ENCODE measurements around the gene RNF145.

Gene RNF145

DNA sequence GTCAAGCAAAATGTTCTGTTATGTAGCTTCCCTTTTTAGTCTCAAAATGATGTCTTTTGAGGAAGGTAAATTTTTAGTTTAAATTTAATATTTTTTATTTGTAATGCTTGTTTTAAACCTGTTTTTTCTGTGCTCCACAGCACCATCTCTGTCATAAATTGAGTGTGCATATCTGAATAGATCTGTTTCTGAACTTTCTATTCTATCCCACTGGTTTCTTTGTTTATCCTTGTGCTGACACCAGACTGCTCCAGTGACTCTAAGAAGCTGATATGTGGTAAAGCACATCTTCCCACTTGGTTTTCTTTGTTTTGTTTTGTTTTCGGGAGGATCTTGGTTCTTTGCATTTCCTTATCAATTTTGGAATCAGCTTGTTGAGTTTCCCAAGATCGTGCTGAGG lies 7.1 kb upstream of the RNF145 start:
- H3K9me3 ChIP-seq (ENCODE audit: control insufficient read depth, insufficient read depth, low read length), result no peaks in the 10 kb centered on the region
- H3K4me3 ChIP-seq (ENCODE audit: low read depth, low read length), result no peak overlapping the region
- peaks cover 4% of the 10 kb centered on the region for H3K4me1 ChIP-seq (ENCODE audit: control insufficient read depth, insufficient read depth, low read length)
- H3K27me3 ChIP-seq (ENCODE audit: control insufficient read depth, insufficient read depth, low read length), result peaks cover 24% of the 10 kb centered on the region
- no peak overlapping the region for H3K9ac ChIP-seq (ENCODE audit: low read depth, low read length)
- H3K36me3 ChIP-seq (ENCODE audit: control insufficient read depth, insufficient read depth, low read length), result no peaks in the 10 kb centered on the region

DNA sequence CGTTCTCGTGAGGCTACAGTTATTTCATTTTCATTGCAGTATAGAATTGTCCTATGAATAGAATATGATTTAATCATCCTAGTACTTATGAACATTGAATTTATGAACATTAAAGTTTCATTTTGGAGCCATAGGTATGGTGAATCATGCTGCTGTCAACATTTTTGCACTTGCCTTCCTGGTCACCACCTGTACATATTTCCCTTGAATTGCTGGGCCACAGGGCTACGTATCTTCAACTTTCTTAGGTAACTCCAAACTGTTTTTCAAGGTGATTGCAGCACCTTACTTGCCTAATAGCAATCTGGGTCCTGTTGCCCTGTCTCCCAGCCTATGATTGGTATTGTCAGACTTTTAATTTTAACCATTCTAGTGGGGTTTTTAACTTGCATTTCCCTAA lies 6.5 kb upstream of the RNF145 start:
- Histone ChIP-seq H3K9ac (ENCODE audit: low read depth, low read length) (no peak overlapping the region), H3K4me1 (ENCODE audit: control insufficient read depth, insufficient read depth, low read length) (peaks cover 4% of the 10 kb centered on the region), H3K36me3 (ENCODE audit: control insufficient read depth, insufficient read depth, low read length) (no peaks in the 10 kb centered on the region), H3K27me3 (ENCODE audit: control insufficient read depth, insufficient read depth, low read length) (peaks cover 27% of the 10 kb centered on the region), H3K4me3 (ENCODE audit: low read depth, low read length) (no peak overlapping the region), H3K9me3 (ENCODE audit: control insufficient read depth, insufficient read depth, low read length) (no peaks in the 10 kb centered on the region)

DNA sequence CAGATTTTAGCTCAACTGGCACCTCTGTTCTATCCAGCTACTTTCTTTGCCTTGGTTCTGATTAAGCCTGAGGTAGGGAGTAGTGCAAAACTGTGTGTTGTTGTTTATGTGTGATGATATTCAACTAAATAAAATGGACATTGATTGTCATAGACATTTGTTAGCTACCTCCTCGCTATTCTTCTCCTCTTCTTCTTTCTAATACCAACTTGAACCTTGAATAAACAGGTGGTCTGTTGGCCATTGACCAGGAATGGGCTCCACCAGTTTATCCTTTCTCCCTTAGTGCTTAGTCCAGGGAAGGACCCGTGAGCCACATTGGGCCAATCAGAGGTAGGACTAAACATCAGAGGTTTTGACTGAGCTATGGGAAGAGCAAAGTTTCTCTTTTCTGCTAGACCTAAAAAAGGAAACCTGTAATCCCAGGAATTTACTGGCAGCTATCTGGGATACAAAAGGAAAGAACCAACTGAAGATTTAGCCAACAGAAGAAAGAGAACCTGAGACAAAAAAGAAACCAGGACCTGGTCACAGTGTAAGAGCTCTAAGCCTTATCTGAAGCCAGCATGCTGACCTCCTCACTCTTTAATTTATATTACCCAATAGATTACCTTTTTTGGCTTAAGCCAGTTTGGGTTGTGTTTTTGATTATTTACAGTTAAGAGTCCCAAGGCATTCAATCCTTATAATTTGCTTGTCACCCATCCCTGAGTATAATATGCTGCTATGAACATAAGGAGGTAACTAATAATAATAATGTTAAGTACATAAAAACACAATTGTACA lies 5.3 kb upstream of the RNF145 start:
- Histone ChIP-seq H3K4me3 (ENCODE audit: low read depth, low read length) (no peak overlapping the region), H3K27me3 (ENCODE audit: control insufficient read depth, insufficient read depth, low read length) (peaks cover 37% of the 10 kb centered on the region), H3K9me3 (ENCODE audit: control insufficient read depth, insufficient read depth, low read length) (no peaks in the 10 kb centered on the region), H3K9ac (ENCODE audit: low read depth, low read length) (no peak overlapping the region), H3K36me3 (ENCODE audit: control insufficient read depth, insufficient read depth, low read length) (no peaks in the 10 kb centered on the region), H3K4me1 (ENCODE audit: control insufficient read depth, insufficient read depth, low read length) (peaks cover 9% of the 10 kb centered on the region)

DNA sequence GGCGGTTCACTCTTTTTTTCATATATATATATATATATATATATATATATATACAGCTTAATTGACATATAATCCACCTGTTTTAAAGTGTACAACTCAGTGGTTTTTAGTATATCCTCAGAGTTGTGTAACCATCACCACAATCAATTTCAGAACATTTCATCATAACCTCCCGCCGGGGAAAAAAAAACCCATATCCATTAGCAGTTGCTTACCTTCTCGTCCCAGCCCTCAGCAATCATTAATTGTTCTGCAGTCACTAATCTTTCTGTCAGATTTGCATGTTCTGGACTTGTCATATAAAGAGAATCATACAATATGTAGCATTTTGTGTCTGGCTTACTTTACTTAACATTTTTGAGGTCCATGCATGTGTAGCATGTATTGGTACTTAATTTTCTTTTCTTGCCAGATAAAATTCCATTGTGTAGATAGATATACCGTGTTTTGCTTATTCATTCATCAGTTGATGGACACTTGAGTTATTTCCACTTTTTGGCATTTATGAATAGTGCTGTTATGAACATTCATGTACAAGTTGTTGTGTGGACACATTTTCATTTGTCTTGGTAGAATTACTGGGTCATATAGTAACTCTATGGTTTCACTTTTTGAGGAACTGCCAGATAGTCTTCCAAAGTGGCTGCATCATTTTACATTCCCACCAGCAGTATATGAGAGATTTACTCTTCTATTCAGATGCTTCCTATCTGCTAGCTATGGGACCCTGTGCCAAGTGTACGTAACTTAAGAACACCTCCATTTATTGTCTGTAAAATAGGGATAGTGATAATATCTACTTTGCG lies 3.5 kb upstream of the RNF145 start:
- Histone ChIP-seq H3K9me3 (ENCODE audit: control insufficient read depth, insufficient read depth, low read length) (no peaks in the 10 kb centered on the region), H3K4me1 (ENCODE audit: control insufficient read depth, insufficient read depth, low read length) (peaks cover 9% of the 10 kb centered on the region), H3K9ac (ENCODE audit: low read depth, low read length) (no peak overlapping the region), H3K27me3 (ENCODE audit: control insufficient read depth, insufficient read depth, low read length) (peaks cover 36% of the 10 kb centered on the region), H3K4me3 (ENCODE audit: low read depth, low read length) (no peak overlapping the region), H3K36me3 (ENCODE audit: control insufficient read depth, insufficient read depth, low read length) (no peaks in the 10 kb centered on the region)

- Histone ChIP-seq H3K4me3 (ENCODE audit: low read depth, low read length) (no peak overlapping the region), H3K9me3 (ENCODE audit: control insufficient read depth, insufficient read depth, low read length) (no peaks in the 10 kb centered on the region), H3K4me1 (ENCODE audit: control insufficient read depth, insufficient read depth, low read length) (peaks cover 9% of the 10 kb centered on the region), H3K36me3 (ENCODE audit: control insufficient read depth, insufficient read depth, low read length) (no peaks in the 10 kb centered on the region), H3K9ac (ENCODE audit: low read depth, low read length) (no peak overlapping the region), H3K27me3 (ENCODE audit: control insufficient read depth, insufficient read depth, low read length) (peaks cover 46% of the 10 kb centered on the region)
Observed at GRCh38 chr5:159211729-159212174, 2.4 kb upstream of the RNF145 start.

DNA sequence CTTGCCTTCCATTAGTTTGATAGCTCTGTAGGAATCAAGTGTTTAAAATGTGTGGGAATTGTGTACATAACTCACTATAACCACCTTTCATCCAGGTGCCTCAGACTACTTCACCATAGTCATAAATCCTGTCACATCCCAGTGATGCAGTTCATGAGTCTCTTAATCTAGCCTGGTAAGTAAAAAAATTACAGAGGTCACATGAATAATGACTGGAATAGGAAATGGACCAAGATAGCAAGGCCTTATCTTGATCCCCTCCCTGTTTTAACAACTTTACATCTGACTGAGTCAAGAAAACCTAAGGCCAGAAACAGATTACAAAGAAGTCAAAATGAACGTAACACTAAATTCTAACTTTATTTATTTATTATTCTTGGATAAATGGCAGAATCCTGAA lies 1.5 kb upstream of the RNF145 start:
- H3K27me3 ChIP-seq (ENCODE audit: control insufficient read depth, insufficient read depth, low read length), result peaks cover 46% of the 10 kb centered on the region
- H3K9me3 ChIP-seq (ENCODE audit: control insufficient read depth, insufficient read depth, low read length), result no peaks in the 10 kb centered on the region
- peaks cover 9% of the 10 kb centered on the region for H3K4me1 ChIP-seq (ENCODE audit: control insufficient read depth, insufficient read depth, low read length)
- no peak overlapping the region for H3K4me3 ChIP-seq (ENCODE audit: low read depth, low read length)
- no peaks in the 10 kb centered on the region for H3K36me3 ChIP-seq (ENCODE audit: control insufficient read depth, insufficient read depth, low read length)
- H3K9ac ChIP-seq (ENCODE audit: low read depth, low read length), result no peak overlapping the region

DNA sequence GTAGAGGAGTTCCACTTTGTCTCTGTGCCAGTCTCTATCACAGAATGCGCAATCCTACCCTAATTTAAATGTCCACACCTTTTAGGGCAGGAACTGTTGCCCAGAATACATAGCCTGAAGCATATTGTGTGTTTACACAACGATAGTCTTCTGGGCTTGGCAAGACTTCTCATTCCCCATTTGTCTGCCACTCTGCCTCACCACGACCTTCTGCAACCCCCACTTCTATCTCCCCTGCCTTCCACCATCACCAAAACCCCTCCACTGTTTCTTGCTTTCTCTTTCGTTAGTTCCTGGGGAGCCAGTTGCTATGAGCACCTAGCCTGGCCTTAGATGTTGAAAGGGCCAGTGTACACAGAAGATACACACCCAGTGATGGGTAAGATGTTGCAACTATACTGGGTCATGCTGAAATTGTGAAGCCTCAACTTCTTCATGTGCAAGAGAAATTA lies 883 bp upstream of the RNF145 start:
- no peaks in the 10 kb centered on the region for H3K36me3 ChIP-seq (ENCODE audit: control insufficient read depth, insufficient read depth, low read length)
- no peaks in the 10 kb centered on the region for H3K9me3 ChIP-seq (ENCODE audit: control insufficient read depth, insufficient read depth, low read length)
- H3K9ac ChIP-seq (ENCODE audit: low read depth, low read length), result no peak overlapping the region
- H3K27me3 ChIP-seq (ENCODE audit: control insufficient read depth, insufficient read depth, low read length), result peaks cover 46% of the 10 kb centered on the region
- peak overlapping the region; percentile 91 for H3K4me3 ChIP-seq (ENCODE audit: low read depth, low read length)
- H3K4me1 ChIP-seq (ENCODE audit: control insufficient read depth, insufficient read depth, low read length), result peaks cover 9% of the 10 kb centered on the region

DNA sequence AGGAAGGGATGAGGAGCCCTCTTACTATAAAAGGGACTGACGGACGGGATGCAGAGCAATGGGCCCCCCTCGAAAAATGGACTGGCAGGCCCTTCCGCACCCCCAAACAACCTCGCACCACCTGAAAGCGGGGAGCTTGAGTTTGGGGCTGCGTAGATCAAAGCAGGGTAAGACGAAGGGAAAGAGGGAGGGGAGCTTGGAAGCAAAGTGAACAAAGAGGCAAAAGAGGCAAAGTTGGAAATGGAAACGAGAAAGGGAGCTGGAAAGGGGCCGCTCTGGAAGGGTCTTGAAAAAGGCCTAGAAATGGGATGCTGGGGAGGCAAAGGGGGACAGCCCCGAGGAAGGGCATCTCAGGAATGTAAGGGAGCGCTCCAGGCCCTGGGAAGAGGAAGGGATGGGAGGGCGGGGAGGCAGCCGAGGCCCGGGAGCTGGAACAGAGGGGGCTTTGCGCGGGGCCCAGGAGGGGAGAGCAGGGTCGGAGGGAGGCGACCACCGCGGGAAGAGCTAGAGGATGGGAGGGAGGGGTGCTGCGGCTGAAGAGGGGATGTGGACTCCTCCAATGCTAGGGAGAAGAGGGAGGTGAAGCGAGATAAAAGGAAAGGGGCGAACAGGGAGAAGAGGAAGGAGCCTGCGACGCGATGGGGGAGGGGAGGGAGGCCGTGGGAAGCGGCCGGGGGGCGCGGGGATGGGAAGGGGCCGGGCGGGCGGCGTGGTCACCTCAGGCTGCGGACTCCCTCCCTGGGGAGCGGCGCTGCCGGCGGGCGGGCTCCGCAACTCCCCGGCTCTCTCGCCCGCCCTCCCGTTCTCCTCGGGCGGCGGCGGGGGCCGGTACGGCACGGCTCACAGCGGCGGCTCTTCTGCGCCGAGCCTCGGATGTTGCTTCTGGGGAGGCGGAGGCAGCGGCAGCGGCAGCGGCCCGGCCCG lies 577 bp downstream of the RNF145 start:
- no peaks in the 10 kb centered on the region for H3K36me3 ChIP-seq (ENCODE audit: control insufficient read depth, insufficient read depth, low read length)
- H3K9ac ChIP-seq (ENCODE audit: low read depth, low read length), result peak overlapping the region; percentile 47
- no peaks in the 10 kb centered on the region for H3K9me3 ChIP-seq (ENCODE audit: control insufficient read depth, insufficient read depth, low read length)
- peak overlapping the region; percentile 91 for H3K4me3 ChIP-seq (ENCODE audit: low read depth, low read length)
- peaks cover 9% of the 10 kb centered on the region for H3K4me1 ChIP-seq (ENCODE audit: control insufficient read depth, insufficient read depth, low read length)
- H3K27me3 ChIP-seq (ENCODE audit: control insufficient read depth, insufficient read depth, low read length), result peaks cover 46% of the 10 kb centered on the region

DNA sequence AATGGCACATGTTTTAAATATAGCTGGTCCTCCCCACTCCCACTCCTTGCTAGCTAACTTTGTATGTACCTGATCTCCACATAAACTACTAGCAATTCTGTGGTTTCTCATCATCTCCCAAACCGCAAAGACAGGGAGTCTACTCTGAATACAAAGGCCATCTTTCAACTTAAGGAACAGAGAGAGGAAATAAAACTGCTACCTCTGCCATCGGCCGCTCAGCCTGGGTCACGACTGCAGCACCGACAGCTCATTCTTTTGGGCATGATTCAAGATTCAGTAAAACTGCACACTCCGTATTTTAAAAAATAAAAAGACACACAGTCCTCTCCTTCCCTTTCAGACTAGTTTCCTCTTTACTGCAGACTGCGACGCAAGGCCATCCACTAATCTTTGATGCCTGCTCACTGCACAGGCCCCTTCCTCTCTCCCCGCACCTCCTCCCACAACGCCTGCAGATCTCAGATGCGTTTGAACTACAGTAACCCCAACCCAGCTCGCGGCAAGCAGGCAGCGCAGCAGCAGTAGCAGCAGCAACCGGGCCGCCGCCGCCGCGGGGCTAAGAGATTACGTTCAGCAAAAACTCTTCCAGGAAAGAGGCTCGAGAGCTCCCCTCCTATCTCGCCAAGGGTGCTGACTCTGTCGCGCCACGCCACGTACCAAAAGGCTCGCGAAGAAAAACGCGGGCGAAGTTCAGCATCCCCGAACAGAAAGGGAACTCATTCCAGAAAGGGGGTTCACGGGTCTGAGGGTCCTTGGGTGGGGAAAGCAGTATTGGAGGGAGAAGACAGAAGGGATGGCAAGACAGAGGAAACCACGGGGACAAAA lies 1.5 kb downstream of the RNF145 start:
- Histone ChIP-seq H3K4me1 (ENCODE audit: control insufficient read depth, insufficient read depth, low read length) (peaks cover 9% of the 10 kb centered on the region), H3K9me3 (ENCODE audit: control insufficient read depth, insufficient read depth, low read length) (no peaks in the 10 kb centered on the region), H3K9ac (ENCODE audit: low read depth, low read length) (peak overlapping the region; percentile 49), H3K36me3 (ENCODE audit: control insufficient read depth, insufficient read depth, low read length) (no peaks in the 10 kb centered on the region), H3K27me3 (ENCODE audit: control insufficient read depth, insufficient read depth, low read length) (peaks cover 39% of the 10 kb centered on the region), H3K4me3 (ENCODE audit: low read depth, low read length) (peak overlapping the region; percentile 91)

- H3K9me3 ChIP-seq (ENCODE audit: control insufficient read depth, insufficient read depth, low read length), result no peaks in the 10 kb centered on the region
- no peak overlapping the region for H3K9ac ChIP-seq (ENCODE audit: low read depth, low read length)
- peaks cover 12% of the 10 kb centered on the region for H3K4me1 ChIP-seq (ENCODE audit: control insufficient read depth, insufficient read depth, low read length)
- H3K36me3 ChIP-seq (ENCODE audit: control insufficient read depth, insufficient read depth, low read length), result no peaks in the 10 kb centered on the region
- H3K4me3 ChIP-seq (ENCODE audit: low read depth, low read length), result peak overlapping the region; percentile 91
- H3K27me3 ChIP-seq (ENCODE audit: control insufficient read depth, insufficient read depth, low read length), result peaks cover 36% of the 10 kb centered on the region
Observed at GRCh38 chr5:159207222-159207685, 2.1 kb downstream of the RNF145 start.
